ENCODE results near the gene SRSF4.
"Not testable (repeated sequence)": the region's sequence is repeated elsewhere in the genome, so short reads cannot be mapped to it uniquely, and the experiment has no call there.

Gene SRSF4

GRCh38 chr1:29162476-29163138, 19.1 kb downstream of the SRSF4 start:
- DNase-seq: no peak

GRCh38 chr1:29162025-29162424, 19.7 kb downstream of the SRSF4 start:
- DNase-seq: no peak

GRCh38 chr1:29159773-29160172, 21.9 kb downstream of the SRSF4 start:
- DNase-seq: no peak

GRCh38 chr1:29157269-29157601, 24.5 kb downstream of the SRSF4 start:
- DNase-seq: no peak

GRCh38 chr1:29156543-29157268, 25.0 kb downstream of the SRSF4 start:
- DNase-seq: no peak

- no peak for DNase-seq
These were observed 29.5 kb downstream of the SRSF4 start for GRCh38 chr1:29152046-29152805.

GRCh38 chr1:29150346-29150745, 31.4 kb downstream of the SRSF4 start:
- not testable (repeated sequence) for DNase-seq

GRCh38 chr1:29148656-29149491, 32.8 kb downstream of the SRSF4 start:
- no peak for DNase-seq

- no peak for DNase-seq
These were observed 35.8 kb downstream of the SRSF4 start for GRCh38 chr1:29145739-29146437.

- DNase-seq: no peak
These were observed 37.5 kb downstream of the SRSF4 start for GRCh38 chr1:29144178-29144577.

GRCh38 chr1:29142714-29143113, 39.0 kb downstream of the SRSF4 start:
- no peak for DNase-seq

- no peak for DNase-seq
These were observed 45.2 kb downstream of the SRSF4 start for GRCh38 chr1:29136391-29136915.

GRCh38 chr1:29134695-29135028, 47.0 kb downstream of the SRSF4 start:
- DNase-seq: no peak

- no peak for DNase-seq
These were observed 47.6 kb downstream of the SRSF4 start for GRCh38 chr1:29133861-29134694.

GRCh38 chr1:29131056-29131455, 50.6 kb downstream of the SRSF4 start:
- not testable (repeated sequence) for DNase-seq

- DNase-seq: no peak
These were observed 51.8 kb downstream of the SRSF4 start for GRCh38 chr1:29129916-29130315.

GRCh38 chr1:29128739-29129138, 53.0 kb downstream of the SRSF4 start:
- no peak for DNase-seq

GRCh38 chr1:29126198-29126597, 55.5 kb downstream of the SRSF4 start:
- DNase-seq: no peak

- DNase-seq: no peak
These were observed 55.9 kb downstream of the SRSF4 start for GRCh38 chr1:29125788-29126187.

- DNase-seq: no peak
These were observed 56.5 kb downstream of the SRSF4 start for GRCh38 chr1:29125237-29125641.
